Mammary microvascular endothelial cell (primary cell): ENCODE results near the gene OR6C76. TPM values are rescaled to one million over a fixed set of nuclear protein-coding genes. Genes with fewer than 3 reads are reported as not detected.

Source experiments
- total RNA-seq: library from RNA; depleted of rRNA; stranded (reverse); fragments of >200 nt; gene quantifications from 2 replicates; pipeline ENCODE4 v1.2.3, GENCODE V29; 2015

Gene OR6C76
- total RNA-seq: not detected in 2 replicates

GRCh38 chr12:55425954-55426353 lies at the start of gene OR6C76:
OR6C76 (plus strand) TSS chr12:55426254; CDS start chr12:55426254, 0 bp downstream.

GRCh38 chr12:55400229-55400628 lies 25.8 kb upstream of the OR6C76 start, which contains the start of gene OR6C65:
OR6C65 (plus strand) TSS chr12:55400529; CDS start chr12:55400529, 0 bp downstream.

GRCh38 chr12:55443776-55444175 lies 17.7 kb downstream of the OR6C76 start, which contains the start of gene OR6C2:
OR6C2 (plus strand) TSS chr12:55444076; CDS start chr12:55452214, 8,138 bp downstream.

DNA sequence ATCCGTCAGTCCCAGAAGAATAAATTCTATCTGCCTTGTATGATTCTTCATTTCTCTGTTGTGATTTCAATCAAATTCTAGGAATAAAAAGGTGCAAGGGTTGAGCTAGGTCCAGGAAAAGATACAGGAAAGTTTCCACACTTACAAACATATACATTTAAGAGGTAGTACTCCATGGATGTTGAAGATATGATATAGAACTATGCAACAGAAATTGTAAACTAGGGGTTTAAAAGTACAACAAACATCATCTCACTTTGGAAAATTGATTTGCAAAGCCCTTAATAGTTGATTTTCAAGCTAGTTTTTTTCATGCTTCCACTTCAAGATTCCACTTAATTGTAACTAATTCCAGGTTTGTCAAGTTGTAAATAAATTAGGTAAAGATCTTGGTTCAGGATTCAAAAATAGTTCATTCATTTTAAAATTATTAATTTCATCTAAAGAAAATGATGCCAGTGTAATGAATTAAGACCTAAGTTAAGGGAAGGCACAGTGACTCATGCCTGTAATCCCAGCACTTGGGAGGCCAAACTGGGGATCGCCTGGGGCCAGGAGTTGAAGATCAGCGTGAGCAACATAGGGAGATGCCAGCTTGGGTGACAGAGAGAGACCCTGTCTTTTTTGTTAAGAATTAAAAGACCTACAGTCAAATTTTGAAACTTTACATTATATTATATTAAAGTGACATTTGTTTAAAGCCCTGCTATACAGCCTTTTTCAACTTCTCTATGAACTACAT lies 44.2 kb downstream of the OR6C76 start, which contains the start of gene OR6C70:
Gene OR6C70, minus strand, starts transcription at position 51 of the 742 bp plus-strand sequence. Its CDS starts 0 bp downstream, at position 51.

Other genes with a start within 250 kb of the OR6C76 start
- not detected in 2 replicates for gene OR10A7, start 205.2 kb upstream of the OR6C76 start, total RNA-seq
- gene OR6C74, start 181.6 kb upstream of the OR6C76 start, total RNA-seq: not detected in 2 replicates
- not detected in 2 replicates for gene OR6C6, start 129.7 kb upstream of the OR6C76 start, total RNA-seq
- not detected in 2 replicates for gene OR6C1, start 111.9 kb upstream of the OR6C76 start, total RNA-seq
- gene OR6C3, start 95.5 kb upstream of the OR6C76 start, total RNA-seq: not detected in 2 replicates
- gene OR6C75, start 63.3 kb upstream of the OR6C76 start, total RNA-seq: not detected in 2 replicates
- not detected in 2 replicates for gene OR6C65, start 25.7 kb upstream of the OR6C76 start, total RNA-seq
- not detected in 2 replicates for gene OR6C2, start 17.8 kb downstream of the OR6C76 start, total RNA-seq
- not detected in 2 replicates for gene OR6C70, start 43.9 kb downstream of the OR6C76 start, total RNA-seq
- not detected in 2 replicates for gene OR6C68, start 66.1 kb downstream of the OR6C76 start, total RNA-seq
- gene OR6C4, start 123.3 kb downstream of the OR6C76 start, total RNA-seq: not detected in 2 replicates
- gene OR2AP1, start 146.2 kb downstream of the OR6C76 start, total RNA-seq: not detected in 2 replicates
- not detected in 2 replicates for gene OR10P1, start 210.6 kb downstream of the OR6C76 start, total RNA-seq